ENCODE data around the gene PSMD1. TPM values are rescaled to one million over a fixed set of nuclear protein-coding genes. Genes with fewer than 3 reads are reported as not detected.

Gene PSMD1
- total and polyA plus RNA-seq, 2 of the 8 experiments (the other 6 are each of a cell fraction or from before 2014, with no cell fraction given), result 179 to 272 TPM

- H3K36me3 ChIP-seq (ENCODE audit: control insufficient read depth in 2 of 4, insufficient read depth in 4 of 4, low read length in 3 of 4), result no peaks in the 10 kb centered on the region
- no peak overlapping the region; a peak in 1 of 4 replicates for H3K4me2 ChIP-seq (ENCODE audit: insufficient read depth in 1 of 2, low read depth in 2 of 2, low read length in 2 of 2)
- no peak overlapping the region for H4K91ac ChIP-seq (replicated peaks; ENCODE audit: insufficient read length, low read length)
- H3K9ac ChIP-seq (replicated peaks in 1 of 4; ENCODE audit: extremely low read depth in 1 of 4, low read depth in 3 of 4, low read length in 3 of 4), result no peak overlapping the region
- H2AK5ac ChIP-seq (ENCODE audit: low read depth, low read length), result peak overlapping the region; percentile 83
- H2BK12ac ChIP-seq (ENCODE audit: low read depth, low read length), result peak overlapping the region; percentile 86; the same call in 1 of the 2 replicates
- H3K56ac ChIP-seq (replicated peaks; ENCODE audit: insufficient read length, low read depth, low read length), result no peak overlapping the region
- peaks cover 2 to 8% of the 10 kb centered on the region in 2 experiments for H4K20me1 ChIP-seq (replicated peaks in 1 of 2; ENCODE audit: control insufficient read depth in 1 of 2, insufficient read depth in 2 of 2, low read length in 2 of 2)
- H2BK120ac ChIP-seq (replicated peaks; ENCODE audit: low read depth, low read length), result no peak overlapping the region
- H3K14ac ChIP-seq (ENCODE audit: insufficient read length), result no peak overlapping the region
- H3K4me1 ChIP-seq (replicated peaks in 1 of 4; ENCODE audit: control insufficient read depth in 3 of 4, insufficient read depth in 4 of 4, low read length in 3 of 4), result peaks cover 3 to 12% (median 5%) of the 10 kb centered on the region in 4 experiments
- ChIA-PET POLR2A (ENCODE audit: partially characterized antibody) (no interaction called here), CTCF (ENCODE audit: partially characterized antibody) (interaction anchor here (1.1 to 3.4 kb wide), 12 partner anchors 12 to 231 kb away, joined by 3 to 38 read pairs (median 5); partner anchors contain the start of gene GPR55)
- H3K9me3 ChIP-seq (ENCODE audit: insufficient read depth in 2 of 2, low read depth in 1 of 2, low read length in 1 of 2), result no peaks in the 10 kb centered on the region
- H4K5ac ChIP-seq (ENCODE audit: insufficient read length, low read depth, low read length), result no peak overlapping the region
- no peak overlapping the region for H2BK5ac ChIP-seq (ENCODE audit: low read depth, low read length)
- no peak for DNase-seq (ENCODE audit: low read depth in 1 of 2, low spot score in 2 of 2)
- no peak overlapping the region for H3K4ac ChIP-seq (replicated peaks; ENCODE audit: insufficient read length, low read depth, low read length)
- H2AFZ ChIP-seq (ENCODE audit: low read length), result no peak overlapping the region
- H3K79me2 ChIP-seq (ENCODE audit: control insufficient read depth in 1 of 2, insufficient read depth in 2 of 2, low read length in 2 of 2), result peaks cover 18 to 19% of the 10 kb centered on the region in 2 experiments
- 79 to 100% methylated on average over 1 to 6 of the region's 6 CpGs for WGBS, 2 experiments (ENCODE audit: extremely low coverage in 1 of 2, insufficient coverage in 1 of 2, insufficient read length in 1 of 2, insufficient replicate concordance in 2 of 2, low coverage in 1 of 2, low lambda C conversion rate in 2 of 2, missing lambda C conversion rate in 1 of 2)
- peaks cover 0 to 35% (median 17%) of the 10 kb centered on the region in 4 experiments; a peak in 6 of 7 replicates for H3K27me3 ChIP-seq (replicated peaks in 1 of 4; ENCODE audit: control insufficient read depth in 3 of 4, extremely low read depth in 1 of 4, insufficient read depth in 3 of 4, low read length in 3 of 4)
- no peak overlapping the region for H3K4me3 ChIP-seq (ENCODE audit: extremely low read depth in 1 of 4, insufficient read depth in 2 of 4, low read depth in 3 of 4, low read length in 4 of 4)
- H3K23ac ChIP-seq (ENCODE audit: insufficient read length), result no peak overlapping the region
- FAIRE-seq, result no peak
- no peak overlapping the region for H3K18ac ChIP-seq (ENCODE audit: extremely low read depth, low read length)
- no peak overlapping the region; the same call in 1 of the 2 replicates for H2BK15ac ChIP-seq (ENCODE audit: low read length)
- peaks cover 14% of the 10 kb centered on the region for H3K23me2 ChIP-seq (ENCODE audit: low read depth, low read length)
- no peak overlapping the region for H2BK20ac ChIP-seq (ENCODE audit: low read length)
- no peaks in the 10 kb centered on the region; the same call in 1 of the 2 replicates for H3K79me1 ChIP-seq (ENCODE audit: low read depth, low read length)
- H3K27ac ChIP-seq (ENCODE audit: low read depth, low read length), result no peak overlapping the region
- H4K8ac ChIP-seq (ENCODE audit: extremely low read depth, insufficient read depth, low read length), result peak overlapping the region; percentile 53
- no peak for TF ChIP-seq BRCA1 (IDR thresholded peaks at IDR 0.05; ENCODE audit: low read depth, low read length)
- TF ChIP-seq RXRA (IDR thresholded peaks at IDR 0.05; ENCODE audit: insufficient read depth, low read depth, low read length), result no peak
- TF ChIP-seq CTBP2 (IDR thresholded peaks at IDR 0.05; ENCODE audit: borderline replicate concordance, insufficient read depth, insufficient read length, low read length), result no peak
- TF ChIP-seq JUN (IDR thresholded peaks at IDR 0.05; ENCODE audit: low read depth, low read length), result no peak
- no peak for TF ChIP-seq TAF7 (optimal IDR thresholded peaks at IDR 0.05; ENCODE audit: borderline replicate concordance, low read depth, low read length)
- TF ChIP-seq TEAD4 (IDR thresholded peaks at IDR 0.05; ENCODE audit: low read depth, low read length), result no peak
- TF ChIP-seq PHF8 (conservative IDR thresholded peaks at IDR 0.05; ENCODE audit: low read depth, low read length), result no peak
- no peak for TF ChIP-seq KDM1A (IDR thresholded peaks at IDR 0.05; ENCODE audit: borderline replicate concordance, low read length)
- no peak for TF ChIP-seq TAF1 (IDR thresholded peaks at IDR 0.05; ENCODE audit: low read depth, low read length)
- no peak for TF ChIP-seq SIN3A (conservative IDR thresholded peaks at IDR 0.05 in 1 of 2, IDR thresholded peaks at IDR 0.05 in 1 of 2; ENCODE audit: low read depth in 1 of 2, low read length in 2 of 2)
- no peak for TF ChIP-seq EZH2 (IDR thresholded peaks at IDR 0.05; ENCODE audit: low read depth, low read length, severe bottlenecking)
- no peak for TF ChIP-seq POLR2AphosphoS5 (IDR thresholded peaks at IDR 0.05; ENCODE audit: low read depth, low read length)
- TF ChIP-seq JUND (IDR thresholded peaks at IDR 0.05; ENCODE audit: low read length), result no peak
These were observed 2.8 kb upstream of the PSMD1 start for GRCh38 chr2:231053846-231054245.
